Measurements from ENCODE around the gene LAPTM5. TPM values are rescaled to one million over a fixed set of nuclear protein-coding genes. Genes with fewer than 3 reads are reported as not detected.

Gene LAPTM5
- total and polyA plus RNA-seq, 10 of the 15 experiments (the other 5 are each of a cell fraction or from before 2014, with no cell fraction given): 24.1 to 1,034 (median 687) TPM

DNA sequence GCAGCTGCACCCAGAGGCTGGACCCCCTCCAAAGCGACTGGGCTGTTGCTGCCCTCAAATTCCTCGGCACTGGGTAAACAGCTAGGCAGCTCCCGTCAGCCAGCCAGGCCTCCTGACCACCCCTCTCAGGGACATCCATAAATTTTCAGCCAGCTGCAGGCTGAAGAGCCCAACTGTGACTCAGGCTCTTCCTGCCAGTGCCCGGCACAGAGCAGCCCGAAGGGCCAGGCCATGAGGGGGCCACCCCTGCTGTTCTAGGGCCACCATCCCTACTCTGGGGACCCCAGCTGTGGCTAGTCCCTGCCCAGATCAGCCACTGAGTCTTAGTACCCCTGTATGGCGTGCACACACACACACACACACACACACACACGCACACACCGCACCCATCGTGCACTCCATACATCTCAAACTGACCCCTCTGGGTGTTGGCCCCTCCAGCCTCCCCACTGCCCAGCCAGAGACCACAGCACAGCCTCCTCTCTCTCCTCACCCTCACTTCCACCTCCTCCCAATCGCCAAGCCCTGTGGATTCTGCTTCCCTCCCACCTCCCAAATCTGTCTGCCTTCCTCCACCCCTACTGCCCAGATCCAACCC, 6.2 kb upstream of the LAPTM5 start (continued):
- TF ChIP-seq, protein P1, sequence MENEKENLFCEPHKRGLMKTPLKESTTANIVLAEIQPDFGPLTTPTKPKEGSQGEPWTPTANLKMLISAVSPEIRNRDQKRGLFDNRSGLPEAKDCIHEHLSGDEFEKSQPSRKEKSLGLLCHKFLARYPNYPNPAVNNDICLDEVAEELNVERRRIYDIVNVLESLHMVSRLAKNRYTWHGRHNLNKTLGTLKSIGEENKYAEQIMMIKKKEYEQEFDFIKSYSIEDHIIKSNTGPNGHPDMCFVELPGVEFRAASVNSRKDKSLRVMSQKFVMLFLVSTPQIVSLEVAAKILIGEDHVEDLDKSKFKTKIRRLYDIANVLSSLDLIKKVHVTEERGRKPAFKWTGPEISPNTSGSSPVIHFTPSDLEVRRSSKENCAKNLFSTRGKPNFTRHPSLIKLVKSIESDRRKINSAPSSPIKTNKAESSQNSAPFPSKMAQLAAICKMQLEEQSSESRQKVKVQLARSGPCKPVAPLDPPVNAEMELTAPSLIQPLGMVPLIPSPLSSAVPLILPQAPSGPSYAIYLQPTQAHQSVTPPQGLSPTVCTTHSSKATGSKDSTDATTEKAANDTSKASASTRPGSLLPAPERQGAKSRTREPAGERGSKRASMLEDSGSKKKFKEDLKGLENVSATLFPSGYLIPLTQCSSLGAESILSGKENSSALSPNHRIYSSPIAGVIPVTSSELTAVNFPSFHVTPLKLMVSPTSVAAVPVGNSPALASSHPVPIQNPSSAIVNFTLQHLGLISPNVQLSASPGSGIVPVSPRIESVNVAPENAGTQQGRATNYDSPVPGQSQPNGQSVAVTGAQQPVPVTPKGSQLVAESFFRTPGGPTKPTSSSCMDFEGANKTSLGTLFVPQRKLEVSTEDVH (IDR thresholded peaks at IDR 0.05; ENCODE audit: low read depth, partially characterized antibody): no peak
- peak; percentile 86 for TF ChIP-seq HDGF (IDR thresholded peaks at IDR 0.05)
- no peak for TF ChIP-seq MTA2 (IDR thresholded peaks at IDR 0.05; ENCODE audit: low read depth)
- no peak for TF ChIP-seq NFYA (IDR thresholded peaks at IDR 0.05; ENCODE audit: borderline replicate concordance, low read depth, low read length)

DNA sequence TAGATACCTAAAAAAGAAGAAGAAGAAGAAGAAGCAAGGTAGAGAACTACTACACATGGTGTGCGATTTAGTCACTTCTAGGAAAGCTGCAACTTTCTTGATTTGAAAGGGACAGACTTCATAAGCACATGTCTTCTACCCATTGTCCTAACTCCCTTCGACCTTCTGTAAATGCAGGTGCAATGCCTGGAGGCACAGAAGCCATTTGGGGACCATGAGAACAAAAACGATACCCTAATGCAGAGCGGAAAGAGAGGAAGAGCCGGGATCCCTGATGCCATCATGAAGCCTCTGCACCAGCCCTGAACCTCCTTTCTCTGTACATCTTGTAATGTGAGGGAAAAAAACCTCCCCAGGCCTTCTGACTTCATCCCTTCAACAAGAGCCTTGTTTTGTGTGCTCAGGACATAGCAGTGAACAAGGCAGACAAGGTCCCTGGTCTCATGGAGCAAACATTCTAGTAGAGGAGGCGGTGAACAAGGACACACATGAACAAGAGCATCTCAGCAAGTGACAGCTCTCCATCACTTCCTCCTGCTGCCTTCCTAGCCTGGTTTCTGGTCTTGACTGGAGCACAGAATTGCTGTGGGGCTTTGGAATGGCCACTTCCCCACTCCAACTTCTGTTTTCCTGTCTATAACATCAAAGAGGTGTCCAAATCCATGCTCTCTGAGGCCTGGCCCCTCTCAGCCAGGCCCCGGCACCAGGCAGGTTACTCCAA, 5.5 kb upstream of the LAPTM5 start:
- BruUV-seq (replicated peaks): TSS peak; percentile 71
- intact Hi-C loops (cut with micrococcal nuclease; ENCODE audit: unreplicated experiment) (no loop called here), in situ Hi-C loops (cut with MboI) (no loop called here)
- H2AFZ ChIP-seq (ENCODE audit: control insufficient read depth, low read depth, low read length): no peak overlapping the region; the same call in 1 of the 2 replicates
- DNase-seq (ENCODE audit: low read depth, low spot score) (no peak), FAIRE-seq (no peak), ATAC-seq (no peak)
- SMC1A ChIA-PET (ENCODE audit: uncharacterized antibody, unreplicated experiment): interaction anchor here (16.4 to 24.8 kb wide), 3 partner anchors 15 to 34 kb away, joined by 248 to 556 read pairs (median 440); partner anchors contain the start of gene MATN1
- H4K20me1 ChIP-seq (ENCODE audit: control insufficient read depth, insufficient read depth): no peaks in the 10 kb centered on the region
- no peaks in the 10 kb centered on the region for H3K27me3 ChIP-seq (replicated peaks in 1 of 2; ENCODE audit: control insufficient read depth in 2 of 2, insufficient read depth in 2 of 2, low read length in 1 of 2)
- POLR2A ChIA-PET: interaction anchor here (0.6 to 20.6 kb wide), 7 partner anchors 17 to 294 kb away, joined by 3 to 741 read pairs (median 5); partner anchors contain the start of gene MATN1
- H3K4me2 ChIP-seq (ENCODE audit: control insufficient read depth, insufficient read depth): peak overlapping the region; percentile 66
- RAD21 ChIA-PET (ENCODE audit: unreplicated experiment): interaction anchor here (0.8 to 17.1 kb wide), 5 partner anchors 15 to 44 kb away, joined by 4 to 462 read pairs (median 198); no protein-coding TSS in a partner anchor
- CTCF ChIA-PET: interaction anchor here (0.8 to 7.0 kb wide), 8 partner anchors 9 to 43 kb away, joined by 3 to 72 read pairs (median 6); partner anchors contain the start of gene MATN1
- no peaks in the 10 kb centered on the region for H3K36me3 ChIP-seq (ENCODE audit: control insufficient read depth in 2 of 2, insufficient read depth in 2 of 2, low read length in 1 of 2)
- peak overlapping the region; percentile 87 for H3K27ac ChIP-seq (ENCODE audit: control insufficient read depth, insufficient read depth)
- H3K4me1 ChIP-seq (ENCODE audit: control insufficient read depth, insufficient read depth, low read length): peaks cover 83% of the 10 kb centered on the region
- WGBS (ENCODE audit: insufficient coverage, insufficient replicate concordance, low lambda C conversion rate, missing lambda C conversion rate): 42% methylated on average over 7 of the region's 7 CpGs
- no peak overlapping the region; the same call in 1 of the 2 replicates for H3K4me3 ChIP-seq
- peak overlapping the region; percentile 49 for H3K9ac ChIP-seq (ENCODE audit: control insufficient read depth, insufficient read depth, low read length)
- no peaks in the 10 kb centered on the region for H3K9me3 ChIP-seq (replicated peaks; ENCODE audit: control insufficient read depth, insufficient read depth, low read length)
- peaks cover 50% of the 10 kb centered on the region for H3K79me2 ChIP-seq (ENCODE audit: control insufficient read depth, insufficient read depth, low read length)
- peak; percentile 73 for TF ChIP-seq SMARCA5 (IDR thresholded peaks at IDR 0.05)
- TF ChIP-seq POLR2AphosphoS5 (IDR thresholded peaks at IDR 0.05; ENCODE audit: low read length): peak; percentile 53
- 0 out of 2 replicates have a peak, but pooled peaks have one; percentile 14 for TF ChIP-seq ZBED1 (IDR thresholded peaks at IDR 0.05; ENCODE audit: borderline replicate concordance)
- no peak for TF ChIP-seq PAX5 (IDR thresholded peaks at IDR 0.05; ENCODE audit: borderline replicate concordance, low read depth, low read length)
- TF ChIP-seq, protein P2, sequence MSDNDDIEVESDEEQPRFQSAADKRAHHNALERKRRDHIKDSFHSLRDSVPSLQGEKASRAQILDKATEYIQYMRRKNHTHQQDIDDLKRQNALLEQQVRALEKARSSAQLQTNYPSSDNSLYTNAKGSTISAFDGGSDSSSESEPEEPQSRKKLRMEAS (IDR thresholded peaks at IDR 0.05; ENCODE audit: low read depth, low read length): no peak
- TF ChIP-seq RAD51 (IDR thresholded peaks at IDR 0.05): no peak
- peak; percentile 47; the same call in 1 of the 2 replicates for TF ChIP-seq SPI1 (IDR thresholded peaks at IDR 0.05; ENCODE audit: borderline replicate concordance, insufficient read depth, low read depth, low read length)
- 0 out of 2 replicates have a peak, but pooled peaks have one; percentile 8 for TF ChIP-seq PKNOX1 (IDR thresholded peaks at IDR 0.05)

Data from GM12878 (cell line).